H1 (cell line): ENCODE results near the gene PATJ. TPM values are rescaled to one million over a fixed set of nuclear protein-coding genes. Genes with fewer than 3 reads are reported as not detected.
A peak's percentile ranks its signal among the peaks of the same experiment; 100 is the strongest.

Experiments used
- CTCF ChIA-PET: fragments of 300-600 bp; sonication (Branson Sonifier 250); formaldehyde crosslinking; loops from one replicate; lab custom pipeline; 2021; ENCODE audit not compliant: partially characterized antibody; lab: Charles Lee
- POLR2A ChIA-PET: fragments of 300-600 bp; sonication (Branson Sonifier 250); formaldehyde crosslinking; loops from one replicate; lab custom pipeline; 2021; ENCODE audit warnings: inconsistent platforms; ENCODE audit not compliant: partially characterized antibody; lab: Charles Lee
- DNase-seq, 2 experiments: peaks; one replicate each; pipeline versions ENCODE4 v3.0.0 to v3.0.0-alpha.2; 2010 to 2022; ENCODE audit warnings: low spot score in 2 of 2, low read depth in 1 of 2, mixed read lengths in 1 of 2
- FAIRE-seq: peaks from 2 replicates; lab custom pipeline; 2011; peaks lifted over from hg19 to GRCh38; lab: Jason Lieb, UNC
- H2AFZ ChIP-seq: 2 replicates; pipeline ENCODE4 v1.8.1; 2012; ENCODE audit warnings: low read length, inconsistent platforms
- H2AK5ac ChIP-seq: 2 replicates; pipeline ENCODE4 v1.6.1; 2013; ENCODE audit warnings: low read depth, low read length
- H2BK120ac ChIP-seq: replicated peaks from 2 replicates; pipeline ENCODE3; 2013; ENCODE audit warnings: low read depth, low read length, inconsistent platforms
- H2BK12ac ChIP-seq: 2 replicates; pipeline ENCODE4 v1.6.1; 2013; ENCODE audit warnings: low read depth, low read length
- H2BK15ac ChIP-seq: 2 replicates; pipeline ENCODE4 v1.6.1; 2013; ENCODE audit warnings: low read length
- H2BK20ac ChIP-seq: 2 replicates; pipeline ENCODE4 v1.6.1; 2013; ENCODE audit warnings: low read length
- H2BK5ac ChIP-seq: 2 replicates; pipeline ENCODE4 v1.6.1; 2013; ENCODE audit warnings: low read depth, low read length
- H3K14ac ChIP-seq: 2 replicates; pipeline ENCODE4 v1.6.1; 2013; ENCODE audit warnings: inconsistent platforms; ENCODE audit not compliant: insufficient read length
- H3K18ac ChIP-seq: 2 replicates; pipeline ENCODE4 v1.6.1; 2013; ENCODE audit warnings: low read length; ENCODE audit errors: extremely low read depth
- H3K23ac ChIP-seq: 2 replicates; pipeline ENCODE4 v1.6.1; 2013; ENCODE audit warnings: inconsistent platforms; ENCODE audit not compliant: insufficient read length
- H3K23me2 ChIP-seq: 2 replicates; pipeline ENCODE4 v1.6.1; 2013; ENCODE audit warnings: low read depth, low read length
- H3K27ac ChIP-seq: 2 replicates; pipeline ENCODE4 v1.6.1; 2011; ENCODE audit warnings: low read depth, low read length, inconsistent platforms
- H3K27me3 ChIP-seq, 4 experiments: replicated peaks in 1 of 4; 1 replicate in 1 of 4; 2 replicates in 3 of 4; pipeline versions ENCODE4 v1.6.1 to v1.8.1; 2011 to 2013; ENCODE audit warnings: low read length in 3 of 4, mild to moderate bottlenecking in 3 of 4, inconsistent platforms in 2 of 4, mixed read lengths in 2 of 4, moderate library complexity in 1 of 4; ENCODE audit not compliant: control insufficient read depth in 3 of 4, insufficient read depth in 3 of 4; ENCODE audit errors: extremely low read depth in 1 of 4
- H3K36me3 ChIP-seq, 4 experiments: 2 replicates each; pipeline versions ENCODE4 v1.6.1 to v1.8.1; 2011 to 2013; ENCODE audit warnings: mild to moderate bottlenecking in 4 of 4, low read length in 3 of 4, moderate library complexity in 2 of 4, control low read depth in 1 of 4, inconsistent platforms in 1 of 4; ENCODE audit not compliant: insufficient read depth in 4 of 4, control insufficient read depth in 2 of 4
- H3K4ac ChIP-seq: replicated peaks from 2 replicates; pipeline ENCODE3; 2013; ENCODE audit warnings: low read length, low read depth, mixed read lengths, inconsistent platforms; ENCODE audit not compliant: insufficient read length
- H3K4me1 ChIP-seq, 4 experiments: replicated peaks in 1 of 4; 1 replicate in 1 of 4; 2 replicates in 3 of 4; pipeline versions ENCODE4 v1.6.1 to v1.8.1; 2011 to 2013; ENCODE audit warnings: low read length in 3 of 4, inconsistent platforms in 2 of 4, mixed read lengths in 1 of 4; ENCODE audit not compliant: insufficient read depth in 4 of 4, control insufficient read depth in 3 of 4
- H3K4me2 ChIP-seq, 2 experiments: 2 replicates each; pipeline versions ENCODE4 v1.6.1 to v1.8.1; 2011 to 2013; ENCODE audit warnings: low read depth in 2 of 2, low read length in 2 of 2, control low read depth in 1 of 2, inconsistent platforms in 1 of 2, mild to moderate bottlenecking in 1 of 2; ENCODE audit not compliant: insufficient read depth in 1 of 2
- H3K4me3 ChIP-seq, 4 experiments: fragments of 200-600, 300-600 bp in 1 of 4; sonication (generic), shearing (Covaris generic), sonication (Bioruptor Twin) in 1 of 4; 2 replicates each; pipeline versions ENCODE4 v1.5.1 to v1.8.1; 2011 to 2016; ENCODE audit warnings: low read length in 4 of 4, low read depth in 3 of 4, control low read depth in 2 of 4, inconsistent platforms in 2 of 4, mild to moderate bottlenecking in 2 of 4, mixed read lengths in 1 of 4, moderate library complexity in 1 of 4; ENCODE audit not compliant: insufficient read depth in 2 of 4; ENCODE audit errors: extremely low read depth in 1 of 4
- H3K56ac ChIP-seq: replicated peaks from 2 replicates; pipeline ENCODE3; 2013; ENCODE audit warnings: low read depth, mild to moderate bottlenecking, mixed read lengths, low read length, inconsistent platforms; ENCODE audit not compliant: insufficient read length
- H3K79me1 ChIP-seq: 2 replicates; pipeline ENCODE4 v1.6.1; 2013; ENCODE audit warnings: low read depth, low read length, control low read depth
- H3K79me2 ChIP-seq, 2 experiments: 2 replicates each; pipeline versions ENCODE4 v1.6.1 to v1.8.1; 2012 to 2013; ENCODE audit warnings: low read length in 2 of 2, mild to moderate bottlenecking in 2 of 2, inconsistent platforms in 1 of 2; ENCODE audit not compliant: insufficient read depth in 2 of 2, control insufficient read depth in 1 of 2
- H3K9ac ChIP-seq, 4 experiments: replicated peaks in 1 of 4; 1 replicate in 1 of 4; 2 replicates in 3 of 4; pipeline versions ENCODE4 v1.6.1 to v1.8.1; 2011 to 2013; ENCODE audit warnings: low read depth in 3 of 4, low read length in 3 of 4, control low read depth in 2 of 4, mild to moderate bottlenecking in 2 of 4, moderate library complexity in 2 of 4, inconsistent platforms in 1 of 4; ENCODE audit errors: extremely low read depth in 1 of 4
- H3K9me3 ChIP-seq, 2 experiments: 2 replicates each; pipeline versions ENCODE4 v1.6.1 to v1.8.1; 2012 to 2013; ENCODE audit warnings: mild to moderate bottlenecking in 2 of 2, moderate library complexity in 2 of 2, control low read depth in 1 of 2, inconsistent platforms in 1 of 2, low read depth in 1 of 2, low read length in 1 of 2, mixed read lengths in 1 of 2; ENCODE audit not compliant: insufficient read depth in 2 of 2
- H4K20me1 ChIP-seq, 2 experiments: replicated peaks in 1 of 2; 2 replicates each; pipeline versions ENCODE3 to v1.8.1; 2011 to 2013; ENCODE audit warnings: inconsistent platforms in 2 of 2, low read length in 2 of 2, mild to moderate bottlenecking in 1 of 2; ENCODE audit not compliant: insufficient read depth in 2 of 2, control insufficient read depth in 1 of 2
- H4K5ac ChIP-seq: 2 replicates; pipeline ENCODE4 v1.6.1; 2013; ENCODE audit warnings: low read length, low read depth, mixed read lengths, inconsistent platforms; ENCODE audit not compliant: insufficient read length
- H4K8ac ChIP-seq: 2 replicates; pipeline ENCODE4 v1.8.0; 2013; ENCODE audit warnings: mild to moderate bottlenecking, moderate library complexity, low read length, inconsistent platforms; ENCODE audit not compliant: insufficient read depth; ENCODE audit errors: extremely low read depth
- H4K91ac ChIP-seq: replicated peaks from 2 replicates; pipeline ENCODE3; 2013; ENCODE audit warnings: low read length, mixed read lengths, inconsistent platforms; ENCODE audit not compliant: insufficient read length
- ATF2 ChIP-seq: IDR thresholded peaks from 2 replicates; pipeline ENCODE4 v1.6.1; 2012; ENCODE audit warnings: low read length, inconsistent platforms
- ATF3 ChIP-seq: IDR thresholded peaks from 2 replicates; pipeline ENCODE4 v1.6.1; 2011; ENCODE audit warnings: low read depth, mild to moderate bottlenecking, low read length; ENCODE audit not compliant: insufficient read depth
- BCL11A ChIP-seq, 2 experiments: IDR thresholded peaks; one replicate each; pipeline ENCODE4 v1.6.1; 2011; ENCODE audit warnings: low read depth in 2 of 2, low read length in 2 of 2, mild to moderate bottlenecking in 2 of 2
- BRCA1 ChIP-seq: IDR thresholded peaks from 2 replicates; pipeline ENCODE4 v1.6.1; 2012; ENCODE audit warnings: low read depth, low read length, improper control_type of control experiment
- CEBPB ChIP-seq: IDR thresholded peaks from 2 replicates; pipeline ENCODE4 v1.6.1; 2012; ENCODE audit warnings: low read depth, low read length
- CREB1 ChIP-seq: IDR thresholded peaks from 2 replicates; pipeline ENCODE4 v1.6.1; 2012; ENCODE audit warnings: inconsistent platforms
- CTBP2 ChIP-seq: IDR thresholded peaks from 2 replicates; pipeline ENCODE4 v1.7.0; 2011; ENCODE audit warnings: borderline replicate concordance, mild to moderate bottlenecking, moderate library complexity, mixed read lengths, low read length; ENCODE audit not compliant: insufficient read depth, insufficient read length
- POLR2A ChIP-seq, 2 experiments: IDR thresholded peaks; 1 replicate in 1 of 2; 2 replicates in 1 of 2; pipeline ENCODE4 v1.6.1; 2011; ENCODE audit warnings: low read depth in 2 of 2, low read length in 2 of 2, mild to moderate bottlenecking in 2 of 2; ENCODE audit errors: control extremely low read depth in 1 of 2
- RXRA ChIP-seq: IDR thresholded peaks from 2 replicates; pipeline ENCODE4 v1.6.1; 2011; ENCODE audit warnings: low read depth, mild to moderate bottlenecking, low read length, moderate library complexity; ENCODE audit not compliant: insufficient read depth
- SP1 ChIP-seq: IDR thresholded peaks from 2 replicates; pipeline ENCODE4 v1.6.1; 2011; ENCODE audit warnings: low read depth, low read length
- SP4 ChIP-seq: IDR thresholded peaks from 2 replicates; pipeline ENCODE4 v1.6.1; 2012; ENCODE audit warnings: low read length, inconsistent platforms
- TEAD4 ChIP-seq: IDR thresholded peaks from 2 replicates; pipeline ENCODE4 v1.6.1; 2012; ENCODE audit warnings: low read depth, low read length, inconsistent platforms, mixed read lengths
- WGBS, 2 experiments: shearing (Covaris generic) in 1 of 2; methylation state at CpG; one replicate each; pipeline versions ENCODE4 v1.1.6 to v1.1.7; 2013 to 2015; ENCODE audit warnings: low lambda C conversion rate in 2 of 2, mixed read lengths in 2 of 2, inconsistent platforms in 1 of 2, low coverage in 1 of 2, missing lambda C conversion rate in 1 of 2; ENCODE audit not compliant: insufficient replicate concordance in 2 of 2, insufficient coverage in 1 of 2, insufficient read length in 1 of 2; ENCODE audit errors: extremely low coverage in 1 of 2, missing lambda C conversion rate in 1 of 2; 5-methylcytosine and 5-hydroxymethylcytosine counted together
- polyA plus RNA-seq, 7 experiments: library from polyadenylated mRNA; depleted of rRNA in 3 of 7; stranded (reverse) in 5 of 7; unstranded in 2 of 7; fragments of >200 nt in 5 of 7; fragments of 200-250 nt in 2 of 7; gene quantifications; 1 replicate in 5 of 7; 2 replicates in 1 of 7; 4 replicates in 1 of 7; pipeline versions ENCODE4 v1.2.1 to v1.2.3, GENCODE V29; 2011 to 2013; ENCODE audit warnings: missing spikeins in 2 of 7, mixed read lengths in 2 of 7
- total RNA-seq: library from RNA; stranded (reverse); fragmentation: NEBNext Ultra II Directional; extraction: Animal tissue kit (Norgen Biotek cat#: 25700); gene quantifications from 2 replicates; pipeline ENCODE4 v1.2.1, GENCODE V29; 2021

Gene PATJ
- total and polyA plus RNA-seq, 2 of the 8 experiments (the other 6 are each of a cell fraction or from before 2014, with no cell fraction given), result 8.2 to 55.6 TPM

- H2BK20ac ChIP-seq, result no peak overlapping the region; the same call in 1 of the 2 replicates
- no peaks in the 10 kb centered on the region for H3K9me3 ChIP-seq
- no peak overlapping the region for H3K56ac ChIP-seq
- peak overlapping the region; percentile 62 for H3K27ac ChIP-seq
- peak overlapping the region; percentile 25 for H3K4ac ChIP-seq
- POLR2A ChIA-PET, result interaction anchor here (0.6 to 27.8 kb wide), 25 partner anchors 5 to 237 kb away, joined by 3 to 1232 read pairs (median 5); partner anchors contain the start of gene L1TD1
- CTCF ChIA-PET, result interaction anchor here (0.5 to 6.4 kb wide), 4 partner anchors 14 to 66 kb away, joined by 3 to 30 read pairs (median 6); no protein-coding TSS in a partner anchor
- no peak overlapping the region for H2AFZ ChIP-seq
- peaks cover 15 to 95% of the 10 kb centered on the region in 2 experiments for H3K79me2 ChIP-seq
- no peak overlapping the region for H2BK15ac ChIP-seq
- peak overlapping the region; percentile 89 for H3K18ac ChIP-seq
- peaks cover 21% of the 10 kb centered on the region for H3K23me2 ChIP-seq
- DNase-seq (no peak), FAIRE-seq (no peak)
- peaks cover 10 to 11% of the 10 kb centered on the region in 2 experiments for H4K20me1 ChIP-seq
- WGBS, 2 experiments, result 2% methylated on average over 3 of the region's 3 CpGs; no CpG with 5 or more reads in 1 of the 2 experiments
- no peak overlapping the region for H4K91ac ChIP-seq
- H3K4me3 ChIP-seq, result peak overlapping the region; percentile 28 to 96 (median 40)
- no peaks in the 10 kb centered on the region for H3K27me3 ChIP-seq
- H4K5ac ChIP-seq, result peak overlapping the region; percentile 46
- no peaks in the 10 kb centered on the region; the same call in 1 of the 2 replicates for H3K79me1 ChIP-seq
- peak overlapping the region; percentile 69 to 95 for H3K4me2 ChIP-seq
- H3K9ac ChIP-seq, result peak overlapping the region; percentile 9 to 58 (median 46); a peak in 6 of 7 replicates
- H3K14ac ChIP-seq, result no peak overlapping the region
- peaks cover 4 to 25% (median 8%) of the 10 kb centered on the region in 4 experiments for H3K4me1 ChIP-seq
- peak overlapping the region; percentile 35; the same call in 1 of the 2 replicates for H2BK12ac ChIP-seq
- no peak overlapping the region for H2BK120ac ChIP-seq
- no peak overlapping the region for H2AK5ac ChIP-seq
- H3K23ac ChIP-seq, result no peak overlapping the region
- no peak overlapping the region for H4K8ac ChIP-seq
- peaks cover 18 to 75% (median 40%) of the 10 kb centered on the region in 4 experiments for H3K36me3 ChIP-seq
- peak overlapping the region; percentile 90; the same call in 1 of the 2 replicates for H2BK5ac ChIP-seq
- peak; percentile 0; the same call in 1 of the 2 replicates for TF ChIP-seq SP1
- TF ChIP-seq SP4, result no peak; the same call in 1 of the 2 replicates
- TF ChIP-seq CTBP2, result no peak
- no peak for TF ChIP-seq RXRA
- peak; percentile 50 to 55; a peak in 2 of 3 replicates for TF ChIP-seq POLR2A (IDR thresholded peaks at IDR 0.05; ENCODE audit: control extremely low read depth in 1 of 2, low read depth in 2 of 2, low read length in 2 of 2)
- TF ChIP-seq ATF3, result peak; percentile 77
- no peak for TF ChIP-seq CREB1
- TF ChIP-seq CEBPB, result peak; percentile 96
- no peak for TF ChIP-seq BRCA1
- TF ChIP-seq TEAD4, result peak; percentile 88
- no peak for TF ChIP-seq BCL11A (IDR thresholded peaks at IDR 0.05; ENCODE audit: low read depth in 2 of 2, low read length in 2 of 2)
- TF ChIP-seq ATF2, result peak; percentile 54
Measured at GRCh38 chr1:62198781-62199125, 456.5 kb downstream of the PATJ start.
